H54 (cell line): ENCODE results near the gene NR2F1.

ENCODE experiments used
- DNase-seq: peaks from one replicate; pipeline ENCODE4 v3.0.0; 2011; ENCODE audit warnings: low spot score, mixed read lengths; ENCODE audit not compliant: insufficient read length
- FAIRE-seq: peaks from 3 replicates; lab custom pipeline; 2011; peaks lifted over from hg19 to GRCh38; lab: Jason Lieb, UNC
- POLR2A ChIP-seq: IDR thresholded peaks from 2 replicates; pipeline ENCODE4 v1.6.1; 2011; ENCODE audit warnings: low read depth, mild to moderate bottlenecking, low read length

The NR2F1 gene

GRCh38 chr5:93573354-93574351 is 9.4 kb upstream of the NR2F1 start:
- TF ChIP-seq POLR2A = no peak
- DNase-seq (no peak), FAIRE-seq (no peak)

- no peak for DNase-seq
- no peak for TF ChIP-seq POLR2A
- no peak for FAIRE-seq
Observed at GRCh38 chr5:93574491-93575305, 8.3 kb upstream of the NR2F1 start.

GRCh38 chr5:93575461-93576414 is 7.3 kb upstream of the NR2F1 start:
- FAIRE-seq (no peak), DNase-seq (no peak)
- no peak for TF ChIP-seq POLR2A

GRCh38 chr5:93576994-93577853 is 5.8 kb upstream of the NR2F1 start:
- no peak for FAIRE-seq
- TF ChIP-seq POLR2A = no peak
- no peak for DNase-seq

GRCh38 chr5:93577854-93578812 is 4.9 kb upstream of the NR2F1 start:
- DNase-seq = no peak
- no peak for TF ChIP-seq POLR2A
- no peak for FAIRE-seq

GRCh38 chr5:93578813-93579691 is 4.0 kb upstream of the NR2F1 start:
- FAIRE-seq (no peak), DNase-seq (no peak)
- no peak for TF ChIP-seq POLR2A

- peak; percentile 36 for TF ChIP-seq POLR2A
- DNase-seq = no peak
- no peak for FAIRE-seq
Observed at GRCh38 chr5:93579692-93580062, 3.3 kb upstream of the NR2F1 start.

- no peak for TF ChIP-seq POLR2A
- FAIRE-seq = no peak
Observed at GRCh38 chr5:93580063-93580926, 2.7 kb upstream of the NR2F1 start.

GRCh38 chr5:93580927-93581445 is 2.0 kb upstream of the NR2F1 start, which contains the start of gene NR2F1-AS1:
TSS of gene NR2F1-AS1 (minus strand) at chr5:93581219.
- no peak for FAIRE-seq
- no peak for TF ChIP-seq POLR2A
- no peak for DNase-seq

More at GRCh38 chr5:93580063-93580926, 2.7 kb upstream of the NR2F1 start:
- DNase-seq = no peak
